Mesendoderm (in vitro differentiated cells): ENCODE results near the gene SPATA32.

ENCODE experiments used
- DNase-seq: peaks from one replicate; pipeline ENCODE4 v3.0.0; 2013
- H2AK5ac ChIP-seq: 2 replicates; pipeline ENCODE4 v1.6.1; 2013; ENCODE audit warnings: low read length, inconsistent platforms
- H2BK120ac ChIP-seq: 2 replicates; pipeline ENCODE4 v1.6.1; 2013; ENCODE audit warnings: low read depth, mild to moderate bottlenecking, low read length, moderate library complexity, mixed read lengths
- H2BK15ac ChIP-seq: replicated peaks from 2 replicates; pipeline ENCODE4 v1.6.1; 2013; ENCODE audit warnings: low read depth, mild to moderate bottlenecking, moderate library complexity
- H2BK5ac ChIP-seq: 2 replicates; pipeline ENCODE4 v1.6.1; 2013; ENCODE audit warnings: low read length, inconsistent platforms
- H3K18ac ChIP-seq: 2 replicates; pipeline ENCODE4 v1.6.1; 2013; ENCODE audit warnings: mild to moderate bottlenecking, low read length, mixed read lengths
- H3K23ac ChIP-seq: one replicate; pipeline ENCODE4 v1.6.1; 2013; ENCODE audit warnings: low read length
- H3K27ac ChIP-seq: 2 replicates; pipeline ENCODE4 v1.5.1; 2013; ENCODE audit warnings: low read depth, mild to moderate bottlenecking, inconsistent platforms, low read length, moderate library complexity
- H3K27me3 ChIP-seq: 2 replicates; pipeline ENCODE4 v1.6.1; 2013; ENCODE audit warnings: low read length, control low read depth, mild to moderate bottlenecking, inconsistent platforms; ENCODE audit not compliant: insufficient read depth, poor library complexity
- H3K36me3 ChIP-seq: 2 replicates; pipeline ENCODE4 v1.6.1; 2013; ENCODE audit warnings: low read length, inconsistent platforms; ENCODE audit not compliant: control insufficient read depth, insufficient read depth
- H3K4ac ChIP-seq: one replicate; pipeline ENCODE4 v1.6.1; 2013; ENCODE audit warnings: low read depth, mild to moderate bottlenecking, low read length, moderate library complexity
- H3K4me1 ChIP-seq: 2 replicates; pipeline ENCODE4 v1.6.1; 2013; ENCODE audit warnings: low read depth, low read length, inconsistent platforms; ENCODE audit not compliant: control insufficient read depth
- H3K4me2 ChIP-seq: 2 replicates; pipeline ENCODE4 v1.6.1; 2013; ENCODE audit warnings: low read length
- H3K4me3 ChIP-seq: 2 replicates; pipeline ENCODE4 v1.5.1; 2013; ENCODE audit warnings: mild to moderate bottlenecking, low read length
- H3K56ac ChIP-seq: one replicate; pipeline ENCODE4 v1.6.1; 2013; ENCODE audit warnings: low read length
- H3K79me1 ChIP-seq: 2 replicates; pipeline ENCODE4 v1.6.1; 2013; ENCODE audit warnings: low read length, inconsistent platforms
- H3K79me2 ChIP-seq: 2 replicates; pipeline ENCODE4 v1.6.1; 2013; ENCODE audit warnings: mild to moderate bottlenecking, low read length; ENCODE audit not compliant: control insufficient read depth, insufficient read depth
- H3K9ac ChIP-seq: 2 replicates; pipeline ENCODE4 v1.6.1; 2013; ENCODE audit warnings: low read length, inconsistent platforms
- H4K5ac ChIP-seq: one replicate; pipeline ENCODE4 v1.6.1; 2013; ENCODE audit warnings: low read length
- H4K8ac ChIP-seq: one replicate; pipeline ENCODE4 v1.6.1; 2013; ENCODE audit warnings: low read depth, mild to moderate bottlenecking, control low read depth, low read length, moderate library complexity
- WGBS: extraction: QIAGEN DNeasy Blood & Tissue Kit; methylation state at CpG from one replicate; pipeline ENCODE4 v1.1.7; 2013; ENCODE audit warnings: low lambda C conversion rate, missing lambda C conversion rate; ENCODE audit not compliant: insufficient coverage; ENCODE audit errors: extremely low coverage; 5-methylcytosine and 5-hydroxymethylcytosine counted together

The SPATA32 gene

GRCh38 chr17:45279898-45280297 lies 18.0 kb upstream of the SPATA32 start:
- H2AK5ac ChIP-seq, result no peak overlapping the region
- H4K5ac ChIP-seq, result no peak overlapping the region
- H2BK5ac ChIP-seq, result no peak overlapping the region
- H3K9ac ChIP-seq, result no peak overlapping the region
- no peak overlapping the region for H3K4me2 ChIP-seq
- no peaks in the 10 kb centered on the region for H3K79me2 ChIP-seq
- H2BK120ac ChIP-seq, result no peak overlapping the region
- H3K79me1 ChIP-seq, result no peaks in the 10 kb centered on the region
- H3K23ac ChIP-seq, result no peak overlapping the region
- no peak overlapping the region for H3K18ac ChIP-seq
- peaks cover 3% of the 10 kb centered on the region for H3K36me3 ChIP-seq
- H3K4ac ChIP-seq, result no peak overlapping the region
- no peak overlapping the region for H3K27ac ChIP-seq
- no peak for DNase-seq
- H3K4me1 ChIP-seq, result no peaks in the 10 kb centered on the region
- H3K56ac ChIP-seq, result no peak overlapping the region
- no peak overlapping the region for H2BK15ac ChIP-seq
- no peak overlapping the region for H4K8ac ChIP-seq
- H3K27me3 ChIP-seq, result no peaks in the 10 kb centered on the region
- no peak overlapping the region for H3K4me3 ChIP-seq
- WGBS, result no CpG with 5 or more reads among the region's 3 CpGs

GRCh38 chr17:45277992-45278391 lies 16.1 kb upstream of the SPATA32 start:
- Histone ChIP-seq H3K27me3 (no peaks in the 10 kb centered on the region), H2BK5ac (no peak overlapping the region), H3K23ac (no peak overlapping the region), H3K18ac (no peak overlapping the region), H3K4ac (no peak overlapping the region), H2AK5ac (no peak overlapping the region), H3K4me3 (no peak overlapping the region), H3K4me2 (no peak overlapping the region), H3K79me1 (no peaks in the 10 kb centered on the region), H3K79me2 (no peaks in the 10 kb centered on the region), H2BK15ac (no peak overlapping the region), H3K27ac (no peak overlapping the region), H2BK120ac (no peak overlapping the region), H4K8ac (no peak overlapping the region), H4K5ac (no peak overlapping the region), H3K56ac (no peak overlapping the region), H3K36me3 (no peaks in the 10 kb centered on the region), H3K9ac (no peak overlapping the region), H3K4me1 (no peaks in the 10 kb centered on the region)
- WGBS, result no CpG with 5 or more reads among the region's 7 CpGs
- DNase-seq, result no peak

- H2BK5ac ChIP-seq, result no peak overlapping the region
- no peak overlapping the region for H3K4me3 ChIP-seq
- no peak overlapping the region for H2BK15ac ChIP-seq
- no peaks in the 10 kb centered on the region for H3K36me3 ChIP-seq
- H4K5ac ChIP-seq, result no peak overlapping the region
- DNase-seq, result peak; percentile 96
- H2BK120ac ChIP-seq, result no peak overlapping the region
- H2AK5ac ChIP-seq, result no peak overlapping the region
- H3K56ac ChIP-seq, result no peak overlapping the region
- no peak overlapping the region for H3K23ac ChIP-seq
- H3K79me2 ChIP-seq, result no peaks in the 10 kb centered on the region
- H3K79me1 ChIP-seq, result no peaks in the 10 kb centered on the region
- no CpG with 5 or more reads among the region's 16 CpGs for WGBS
- H3K9ac ChIP-seq, result peak overlapping the region; percentile 30
- no peak overlapping the region for H3K4ac ChIP-seq
- H3K4me1 ChIP-seq, result no peaks in the 10 kb centered on the region
- H3K27ac ChIP-seq, result no peak overlapping the region
- no peak overlapping the region for H3K4me2 ChIP-seq
- no peak overlapping the region for H4K8ac ChIP-seq
- H3K27me3 ChIP-seq, result no peaks in the 10 kb centered on the region
- H3K18ac ChIP-seq, result no peak overlapping the region
These were observed 15.4 kb upstream of the SPATA32 start for GRCh38 chr17:45277216-45277849.

- Histone ChIP-seq H3K79me1 (no peaks in the 10 kb centered on the region), H2BK15ac (no peak overlapping the region), H2AK5ac (no peak overlapping the region), H3K9ac (no peak overlapping the region), H3K4me2 (no peak overlapping the region), H3K56ac (no peak overlapping the region), H3K4me1 (no peaks in the 10 kb centered on the region), H2BK5ac (no peak overlapping the region), H2BK120ac (no peak overlapping the region), H3K23ac (no peak overlapping the region), H3K79me2 (no peaks in the 10 kb centered on the region), H3K27me3 (no peaks in the 10 kb centered on the region), H3K18ac (no peak overlapping the region), H4K8ac (no peak overlapping the region), H3K4me3 (no peak overlapping the region), H3K4ac (no peak overlapping the region), H3K36me3 (no peaks in the 10 kb centered on the region), H4K5ac (no peak overlapping the region), H3K27ac (no peak overlapping the region)
- WGBS, result no CpG with 5 or more reads among the region's 6 CpGs
- peak; percentile 41 for DNase-seq
These were observed 14.1 kb upstream of the SPATA32 start for GRCh38 chr17:45276031-45276430.

GRCh38 chr17:45274033-45274432 lies 12.1 kb upstream of the SPATA32 start:
- Histone ChIP-seq H3K18ac (no peak overlapping the region), H3K36me3 (peaks cover 4% of the 10 kb centered on the region), H2AK5ac (no peak overlapping the region), H3K4me3 (no peak overlapping the region), H3K27ac (no peak overlapping the region), H3K79me2 (no peaks in the 10 kb centered on the region), H3K4me2 (no peak overlapping the region), H2BK15ac (no peak overlapping the region), H3K27me3 (no peaks in the 10 kb centered on the region), H3K56ac (no peak overlapping the region), H3K4me1 (no peaks in the 10 kb centered on the region), H2BK120ac (no peak overlapping the region), H2BK5ac (no peak overlapping the region), H4K5ac (no peak overlapping the region), H3K79me1 (no peaks in the 10 kb centered on the region), H3K9ac (no peak overlapping the region), H3K23ac (no peak overlapping the region), H3K4ac (no peak overlapping the region), H4K8ac (no peak overlapping the region)
- WGBS, result no CpG with 5 or more reads among the region's 5 CpGs
- DNase-seq, result no peak

- Histone ChIP-seq H3K4me1 (no peaks in the 10 kb centered on the region), H2BK5ac (no peak overlapping the region), H3K9ac (no peak overlapping the region), H3K79me2 (no peaks in the 10 kb centered on the region), H3K23ac (no peak overlapping the region), H2BK15ac (no peak overlapping the region), H3K18ac (no peak overlapping the region), H4K5ac (no peak overlapping the region), H2AK5ac (no peak overlapping the region), H2BK120ac (no peak overlapping the region), H4K8ac (no peak overlapping the region), H3K56ac (no peak overlapping the region), H3K4ac (no peak overlapping the region), H3K27me3 (no peaks in the 10 kb centered on the region), H3K4me3 (no peak overlapping the region), H3K4me2 (no peak overlapping the region), H3K36me3 (peaks cover 5% of the 10 kb centered on the region), H3K79me1 (no peaks in the 10 kb centered on the region), H3K27ac (no peak overlapping the region)
- WGBS, result no CpG with 5 or more reads among the region's 16 CpGs
- no peak for DNase-seq
These were observed 11.7 kb upstream of the SPATA32 start for GRCh38 chr17:45273551-45273957.
